GM12878 (cell line): ENCODE measurements around the gene CFAP20. TPM values are rescaled to one million over a fixed set of nuclear protein-coding genes. Genes with fewer than 3 reads are reported as not detected.

Experiments used
- ATAC-seq: fragments of 200-7000 bp; cut with Tn5 transposase; 3 replicates; pipeline ENCODE4 v1.9.1; 2020; ENCODE audit warnings: mild to moderate bottlenecking, moderate library complexity
- BruUV-seq: library from RNA; stranded (reverse); fragments of 400-500 nt; replicated peaks from 2 replicates; lab custom pipeline; 2021; lab: Mats Ljungman, UMichigan
- CTCF ChIA-PET: fragments of 300-600 bp; sonication (Branson Sonifier 250); formaldehyde crosslinking; extraction: SDS; loops from one replicate; lab custom pipeline; 2021; ENCODE audit warnings: inconsistent platforms; lab: Yijun Ruan, JAX
- POLR2A ChIA-PET: fragments of 350-600 bp; formaldehyde crosslinking; extraction: SDS; loops from one replicate; lab custom pipeline; 2021; ENCODE audit warnings: inconsistent platforms; lab: Charles Lee
- RAD21 ChIA-PET: fragments of 300-600 bp; sonication (Branson Sonifier 250); formaldehyde crosslinking; loops from one replicate; lab custom pipeline; 2023; ENCODE audit warnings: antibody characterized with exemption; ENCODE audit not compliant: unreplicated experiment; lab: Charles Lee
- SMC1A ChIA-PET: fragments of 300-600 bp; sonication (Branson Sonifier 250); formaldehyde crosslinking; loops from one replicate; lab custom pipeline; 2023; ENCODE audit not compliant: unreplicated experiment, uncharacterized antibody; lab: Charles Lee
- DNase-seq: peaks from one replicate; pipeline ENCODE4 v3.0.0-alpha.2; 2011; ENCODE audit warnings: low read depth, low spot score
- FAIRE-seq: peaks from 3 replicates; lab custom pipeline; 2011; peaks lifted over from hg19 to GRCh38; lab: Jason Lieb, UNC
- H2AFZ ChIP-seq: 2 replicates; pipeline ENCODE4 v1.6.0; 2011; ENCODE audit warnings: low read depth, low read length, control low read depth; ENCODE audit not compliant: control insufficient read depth
- H3K27ac ChIP-seq: 2 replicates; pipeline ENCODE4 v1.5.1; 2011; ENCODE audit warnings: control low read depth; ENCODE audit not compliant: control insufficient read depth, insufficient read depth
- H3K27me3 ChIP-seq, 2 experiments: replicated peaks in 1 of 2; 2 replicates each; pipeline versions ENCODE4 v1.6.0 to v1.6.1; 2011; ENCODE audit warnings: low read length in 1 of 2; ENCODE audit not compliant: control insufficient read depth in 2 of 2, insufficient read depth in 2 of 2
- H3K36me3 ChIP-seq, 2 experiments: 2 replicates each; pipeline ENCODE4 v1.5.1; 2011; ENCODE audit warnings: low read length in 1 of 2; ENCODE audit not compliant: control insufficient read depth in 2 of 2, insufficient read depth in 2 of 2
- H3K4me1 ChIP-seq: 2 replicates; pipeline ENCODE4 v1.6.1; 2011; ENCODE audit warnings: mild to moderate bottlenecking, low read length, moderate library complexity, mixed read lengths; ENCODE audit not compliant: control insufficient read depth, insufficient read depth
- H3K4me2 ChIP-seq: 2 replicates; pipeline ENCODE4 v1.6.0; 2011; ENCODE audit warnings: control low read depth; ENCODE audit not compliant: control insufficient read depth, insufficient read depth
- H3K4me3 ChIP-seq: fragments of 200-600 bp; sonication (generic); 2 replicates; pipeline ENCODE4 v1.5.1; 2016
- H3K79me2 ChIP-seq: 2 replicates; pipeline ENCODE4 v1.6.0; 2011; ENCODE audit warnings: low read length; ENCODE audit not compliant: control insufficient read depth, insufficient read depth
- H3K9ac ChIP-seq: 2 replicates; pipeline ENCODE4 v1.8.0; 2011; ENCODE audit warnings: low read length, control low read depth, mixed read lengths; ENCODE audit not compliant: control insufficient read depth, insufficient read depth
- H3K9me3 ChIP-seq: replicated peaks from 3 replicates; pipeline ENCODE4 v1.5.1; 2011; ENCODE audit warnings: mild to moderate bottlenecking, low read length; ENCODE audit not compliant: control insufficient read depth, insufficient read depth
- H4K20me1 ChIP-seq: 2 replicates; pipeline ENCODE4 v1.6.0; 2011; ENCODE audit not compliant: control insufficient read depth, insufficient read depth
- ATF7 ChIP-seq: fragments of 450-650 bp; IDR thresholded peaks from 2 replicates; pipeline ENCODE4 v1.6.1; 2016; ENCODE audit warnings: low read depth, mild to moderate bottlenecking
- BMI1 ChIP-seq: fragments of 450-650 bp; IDR thresholded peaks from 2 replicates; pipeline ENCODE4 v1.6.1; 2016; ENCODE audit warnings: mild to moderate bottlenecking, moderate library complexity, borderline replicate concordance
- CTCF ChIP-seq, 3 experiments: IDR thresholded peaks in 2 of 3; conservative IDR thresholded peaks in 1 of 3; 2 replicates each; pipeline ENCODE4 v1.5.1; 2011; ENCODE audit warnings: low read depth in 3 of 3, low read length in 3 of 3, mild to moderate bottlenecking in 3 of 3, control low read depth in 2 of 3, moderate library complexity in 2 of 3, inconsistent platforms in 1 of 3, mixed read lengths in 1 of 3; ENCODE audit not compliant: control insufficient read depth in 2 of 3, insufficient read depth in 1 of 3; ENCODE audit errors: extremely low read depth in 1 of 3
- EP300 ChIP-seq, 2 experiments: fragments of 150-350 bp in 1 of 2; IDR thresholded peaks; 2 replicates each; pipeline ENCODE4 v1.6.1; 2011 to 2012; ENCODE audit warnings: low read depth in 2 of 2, low read length in 2 of 2, borderline replicate concordance in 1 of 2, improper control_type of control experiment in 1 of 2, inconsistent platforms in 1 of 2; ENCODE audit not compliant: control insufficient read depth in 1 of 2
- FOXK2 ChIP-seq: fragments of 450-650 bp; IDR thresholded peaks from 2 replicates; pipeline ENCODE4 v1.6.1; 2017; ENCODE audit warnings: mild to moderate bottlenecking, moderate library complexity
- IRF4 ChIP-seq: IDR thresholded peaks from 2 replicates; pipeline ENCODE4 v1.6.1; 2011; ENCODE audit warnings: low read depth, low read length
- MXI1 ChIP-seq: fragments of 150-350 bp; IDR thresholded peaks from 2 replicates; pipeline ENCODE4 v1.6.1; 2011; ENCODE audit warnings: low read depth, mild to moderate bottlenecking, inconsistent platforms, low read length, improper control_type of control experiment
- NKRF ChIP-seq: fragments of 450-650 bp; conservative IDR thresholded peaks from 2 replicates; pipeline ENCODE4 v1.6.1; 2017; ENCODE audit warnings: mild to moderate bottlenecking, moderate library complexity
- RAD21 ChIP-seq: IDR thresholded peaks from 2 replicates; pipeline ENCODE4 v1.6.1; 2011; ENCODE audit warnings: mild to moderate bottlenecking, low read depth, low read length, moderate library complexity; ENCODE audit not compliant: insufficient read depth
- SIN3A ChIP-seq: IDR thresholded peaks from 2 replicates; pipeline ENCODE4 v1.6.1; 2012; ENCODE audit warnings: low read depth, low read length, improper control_type of control experiment
- SMC3 ChIP-seq: IDR thresholded peaks from 2 replicates; pipeline ENCODE4 v1.6.1; 2011; ENCODE audit warnings: low read length, improper control_type of control experiment, borderline replicate concordance
- ZBTB40 ChIP-seq: fragments of 450-650 bp; IDR thresholded peaks from 2 replicates; pipeline ENCODE4 v1.6.1; 2016; ENCODE audit warnings: mild to moderate bottlenecking, moderate library complexity, borderline replicate concordance
- WGBS: methylation state at CpG from one replicate; pipeline ENCODE4 v1.1.6; 2016; ENCODE audit warnings: low lambda C conversion rate; ENCODE audit not compliant: insufficient replicate concordance, insufficient coverage; ENCODE audit errors: missing lambda C conversion rate; 5-methylcytosine and 5-hydroxymethylcytosine counted together
- in situ Hi-C: fragments of 300-500 bp; cut with MboI; formaldehyde crosslinking; loops from 9 replicates; pipeline ENCODE4 v1.14.3; 2018; ENCODE audit warnings: mixed read lengths
- intact Hi-C: fragments of 100-400 bp; cut with micrococcal nuclease; formaldehyde crosslinking; loops from one replicate; pipeline ENCODE4 v1.14.2; 2022; ENCODE audit not compliant: unreplicated experiment
- polyA plus RNA-seq, 11 experiments: library from polyadenylated mRNA; depleted of rRNA in 4 of 11; unstranded in 6 of 11; stranded (reverse) in 5 of 11; fragments of >200 nt; fragmentation: Nextera tagmentation in 4 of 11; fragmentation: Illumina TruSeq in 1 of 11; extraction: Ambion mirVana in 4 of 11; extraction: Trizol in 1 of 11; gene quantifications; 1 replicate in 1 of 11; 2 replicates in 10 of 11; pipeline versions ENCODE4 v1.2.1 to v1.2.3, GENCODE V29; 2011 to 2016; ENCODE audit warnings: inconsistent platforms in 2 of 11, missing spikeins in 2 of 11, low read depth in 1 of 11
- total RNA-seq, 4 experiments: library from RNA; depleted of rRNA in 3 of 4; stranded (reverse); fragments of >200 nt in 3 of 4; fragmentation: Illumina TruSeq in 1 of 4; extraction: Trizol in 1 of 4; gene quantifications; 2 replicates each; pipeline versions ENCODE4 v1.2.1 to v1.2.3, GENCODE V29; 2013 to 2021

The CFAP20 gene
- total and polyA plus RNA-seq, 10 of the 15 experiments (the other 5 are each of a cell fraction or from before 2014, with no cell fraction given) = 10.9 to 61.7 (median 46.2) TPM

GRCh38 chr16:58127033-58127556, 2.1 kb downstream of the CFAP20 start:
- ChIA-PET SMC1A (interaction anchor here (0.7 to 3.9 kb wide), 23 partner anchors 18 to 268 kb away, joined by 3 to 25 read pairs (median 4); a partner anchor contains a TSS), RAD21 (interaction anchor here (0.7 to 6.6 kb wide), 15 partner anchors 24 to 180 kb away, joined by 3 to 30 read pairs (median 4); partner anchors contain the start of genes MMP15, USB1 and ZNF319), CTCF (interaction anchor here (0.8 to 13.7 kb wide), 21 partner anchors 8 to 228 kb away, joined by 3 to 186 read pairs (median 5); partner anchors contain the start of gene ZNF319), POLR2A (interaction anchor here (0.5 to 0.9 kb wide), 5 partner anchors 25 to 242 kb away, joined by 3 to 7 read pairs (median 4); no protein-coding TSS in a partner anchor)
- Histone ChIP-seq H3K4me3 (peak overlapping the region; percentile 85), H3K4me2 (peak overlapping the region; percentile 99), H3K27ac (no peak overlapping the region), H3K79me2 (peaks cover 54% of the 10 kb centered on the region), H3K9me3 (no peaks in the 10 kb centered on the region), H3K4me1 (peaks cover 16% of the 10 kb centered on the region), H3K27me3 (no peaks in the 10 kb centered on the region), H2AFZ (no peak overlapping the region), H3K9ac (peak overlapping the region; percentile 4; the same call in 1 of the 2 replicates), H4K20me1 (peaks cover 5% of the 10 kb centered on the region; the same call in 1 of the 2 replicates), H3K36me3 (peaks cover 0 to 4% of the 10 kb centered on the region in 2 experiments; a peak in 1 of 4 replicates)
- DNase-seq (no peak), FAIRE-seq (no peak), ATAC-seq (peak; percentile 52)
- TF ChIP-seq IRF4 (no peak), ATF7 (peak; percentile 48), EP300 (IDR thresholded peaks at IDR 0.05; ENCODE audit: borderline replicate concordance in 1 of 2, control insufficient read depth in 1 of 2, low read depth in 2 of 2, low read length in 2 of 2) (no peak), RAD21 (peak; percentile 31), SMC3 (peak; percentile 40; the same call in 1 of the 2 replicates), NKRF (peak; percentile 59), BMI1 (peak; percentile 64; the same call in 1 of the 2 replicates), MXI1 (peak; percentile 96), CTCF (IDR thresholded peaks at IDR 0.05 in 2 of 3, conservative IDR thresholded peaks at IDR 0.05 in 1 of 3; ENCODE audit: control insufficient read depth in 2 of 3, extremely low read depth in 1 of 3, insufficient read depth in 1 of 3, low read depth in 3 of 3, low read length in 3 of 3) (peak; percentile 46 to 53 (median 48); a peak in 5 of 6 replicates), ZBTB40 (no peak), FOXK2 (peak; percentile 63), SIN3A (peak; percentile 92)
- TSS peak; percentile 57 for BruUV-seq
- intact Hi-C loops (loop anchor here (5.0 to 10.0 kb wide), 2 partner anchors 180 to 682 kb away; partner anchors contain the start of genes CIAPIN1 and COQ9), in situ Hi-C loops (loop anchor here (5.0 kb wide), 1 partner anchor 105 kb away; no protein-coding TSS in a partner anchor)
- WGBS = 40% methylated on average over 7 of the region's 7 CpGs
